OCI-LY3 (cell line): ENCODE data around the gene DTX3.

Experiments
- H2AFZ ChIP-seq: fragments of 200-600, 300-600 bp; shearing (Covaris generic); 2 replicates; pipeline ENCODE4 v1.6.0; 2014; ENCODE audit warnings: antibody characterized with exemption, low read depth, low read length
- H3K27ac ChIP-seq: fragments of 200-600, 300-600 bp; sonication (generic); 2 replicates; pipeline ENCODE4 v1.5.1; 2014; ENCODE audit warnings: mild to moderate bottlenecking, low read length, moderate library complexity, mixed read lengths
- H3K27me3 ChIP-seq: fragments of 200-600, 300-600 bp; sonication (generic); 2 replicates; pipeline ENCODE4 v1.6.1; 2014; ENCODE audit warnings: low read depth, low read length, mixed read lengths
- H3K36me3 ChIP-seq: fragments of 200-600, 300-600 bp; sonication (generic); replicated peaks from 2 replicates; pipeline ENCODE3; 2014; ENCODE audit warnings: low read depth, low read length, mixed read lengths
- H3K4me1 ChIP-seq: fragments of 300-600, 200-600 bp; sonication (generic); 2 replicates; pipeline ENCODE4 v1.6.1; 2014; ENCODE audit warnings: low read length, mixed read lengths
- H3K4me2 ChIP-seq: fragments of 200-600, 300-600 bp; sonication (generic); 2 replicates; pipeline ENCODE4 v1.6.1; 2014; ENCODE audit warnings: low read length, mixed read lengths
- H3K4me3 ChIP-seq: fragments of 300-600, 200-600 bp; sonication (generic); 2 replicates; pipeline ENCODE4 v1.5.1; 2014; ENCODE audit warnings: antibody characterized with exemption, mild to moderate bottlenecking, low read length, moderate library complexity
- H3K79me2 ChIP-seq: fragments of 300-600, 200-600 bp; shearing (Covaris generic); 2 replicates; pipeline ENCODE4 v1.6.1; 2014; ENCODE audit warnings: mild to moderate bottlenecking, low read length, mixed read lengths
- H3K9ac ChIP-seq: fragments of 300-600, 200-600 bp; shearing (Covaris generic); 2 replicates; pipeline ENCODE4 v1.6.0; 2014; ENCODE audit warnings: mild to moderate bottlenecking, low read length, moderate library complexity
- H3K9me3 ChIP-seq: fragments of 200-600, 300-600 bp; shearing (Covaris generic); 2 replicates; pipeline ENCODE4 v1.6.1; 2014; ENCODE audit warnings: low read length, mixed read lengths; ENCODE audit not compliant: insufficient read depth
- H4K20me1 ChIP-seq: fragments of 200-600, 300-600 bp; sonication (generic); 2 replicates; pipeline ENCODE4 v1.6.1; 2016; ENCODE audit warnings: low read length, mixed read lengths; ENCODE audit not compliant: insufficient read depth
- CTCF ChIP-seq: fragments of 200-600, 300-600 bp; sonication (generic); IDR thresholded peaks from 2 replicates; pipeline ENCODE4 v1.5.1; 2014; ENCODE audit warnings: antibody characterized with exemption, low read length, low read depth
- EZH2phosphoT487 ChIP-seq: fragments of 200-600 bp; shearing (Covaris generic); IDR thresholded peaks from 2 replicates; pipeline ENCODE4 v1.6.1; 2018; ENCODE audit warnings: antibody characterized with exemption, mixed run types, low read depth

The DTX3 gene

GRCh38 chr12:57606821-57607220 lies 2.2 kb downstream of the DTX3 start:
- Histone ChIP-seq H3K4me2 (no peak overlapping the region), H4K20me1 (no peaks in the 10 kb centered on the region), H2AFZ (no peak overlapping the region), H3K4me1 (peaks cover 19% of the 10 kb centered on the region), H3K9ac (no peak overlapping the region), H3K27me3 (no peaks in the 10 kb centered on the region), H3K27ac (no peak overlapping the region), H3K4me3 (no peak overlapping the region), H3K79me2 (peaks cover 11% of the 10 kb centered on the region), H3K9me3 (no peaks in the 10 kb centered on the region), H3K36me3 (peaks cover 10% of the 10 kb centered on the region)
- TF ChIP-seq CTCF (no peak), EZH2phosphoT487 (no peak)

GRCh38 chr12:57607958-57608663 lies 3.5 kb downstream of the DTX3 start:
- H3K36me3 ChIP-seq: peaks cover 4% of the 10 kb centered on the region
- H3K4me2 ChIP-seq: no peak overlapping the region
- H4K20me1 ChIP-seq: no peaks in the 10 kb centered on the region
- H3K27ac ChIP-seq: no peak overlapping the region
- no peak overlapping the region for H3K9ac ChIP-seq
- H3K9me3 ChIP-seq: no peaks in the 10 kb centered on the region
- H3K27me3 ChIP-seq: no peaks in the 10 kb centered on the region
- no peak overlapping the region for H2AFZ ChIP-seq
- peaks cover 23% of the 10 kb centered on the region for H3K4me1 ChIP-seq
- peaks cover 11% of the 10 kb centered on the region for H3K79me2 ChIP-seq
- TF ChIP-seq CTCF (no peak), EZH2phosphoT487 (no peak)
- H3K4me3 ChIP-seq: no peak overlapping the region

GRCh38 chr12:57609101-57609780 lies 4.6 kb downstream of the DTX3 start:
- H3K36me3 ChIP-seq: peaks cover 4% of the 10 kb centered on the region
- H3K27me3 ChIP-seq: no peaks in the 10 kb centered on the region
- H3K4me1 ChIP-seq: peaks cover 28% of the 10 kb centered on the region
- H3K9me3 ChIP-seq: no peaks in the 10 kb centered on the region
- H3K27ac ChIP-seq: no peak overlapping the region
- no peak overlapping the region for H2AFZ ChIP-seq
- H3K4me3 ChIP-seq: no peak overlapping the region
- H3K79me2 ChIP-seq: peaks cover 11% of the 10 kb centered on the region
- H4K20me1 ChIP-seq: no peaks in the 10 kb centered on the region
- no peak overlapping the region for H3K9ac ChIP-seq
- TF ChIP-seq CTCF: no peak
- no peak for TF ChIP-seq EZH2phosphoT487
- H3K4me2 ChIP-seq: no peak overlapping the region

- no peaks in the 10 kb centered on the region for H3K27me3 ChIP-seq
- peaks cover 9% of the 10 kb centered on the region for H3K79me2 ChIP-seq
- H3K27ac ChIP-seq: no peak overlapping the region
- peaks cover 34% of the 10 kb centered on the region for H3K4me1 ChIP-seq
- H4K20me1 ChIP-seq: no peaks in the 10 kb centered on the region
- TF ChIP-seq EZH2phosphoT487: no peak
- no peak for TF ChIP-seq CTCF
- H3K4me3 ChIP-seq: no peak overlapping the region
- no peak overlapping the region for H3K4me2 ChIP-seq
- no peaks in the 10 kb centered on the region for H3K9me3 ChIP-seq
- peaks cover 4% of the 10 kb centered on the region for H3K36me3 ChIP-seq
- H2AFZ ChIP-seq: no peak overlapping the region
- H3K9ac ChIP-seq: no peak overlapping the region
Observed at GRCh38 chr12:57609781-57610553, 5.3 kb downstream of the DTX3 start.
